ENCODE measurements around the gene ABCG5.

The ABCG5 gene

GRCh38 chr2:43838560-43839267 is at the start of gene ABCG5, which contains the start of gene ABCG8:
Gene ABCG5, minus strand, starts transcription at chr2:43838839. Its CDS starts 160 bp downstream, at chr2:43838679.
Gene ABCG8, plus strand, starts transcription at chr2:43838971. Its CDS starts 83 bp downstream, at chr2:43839054.
- no peak within 1 kb of the TSS for H3K4me3 ChIP-seq (ENCODE audit: control insufficient read depth, low read depth, low read length)
- no peak for TF ChIP-seq CTCF (IDR thresholded peaks at IDR 0.05; ENCODE audit: control insufficient read depth, insufficient read depth, low read depth, low read length, missing control alignments)
- DNase-seq (ENCODE audit: low read depth), result no peak

- no peak for TF ChIP-seq CTCF (IDR thresholded peaks at IDR 0.05; ENCODE audit: control insufficient read depth, insufficient read depth, low read depth, low read length, missing control alignments)
- H3K4me3 ChIP-seq (ENCODE audit: control insufficient read depth, low read depth, low read length), result no peak overlapping the region
- DNase-seq (ENCODE audit: low read depth), result no peak
These were observed 48.5 kb upstream of the ABCG5 start for GRCh38 chr2:43887176-43887575.

- no peak overlapping the region for H3K4me3 ChIP-seq (ENCODE audit: control insufficient read depth, low read depth, low read length)
- TF ChIP-seq CTCF (IDR thresholded peaks at IDR 0.05; ENCODE audit: control insufficient read depth, insufficient read depth, low read depth, low read length, missing control alignments), result no peak
- DNase-seq (ENCODE audit: low read depth), result no peak
These were observed 46.5 kb upstream of the ABCG5 start for GRCh38 chr2:43885132-43885632.

GRCh38 chr2:43884689-43885088 is 46.0 kb upstream of the ABCG5 start:
- no peak for DNase-seq (ENCODE audit: low read depth)
- no peak for TF ChIP-seq CTCF (IDR thresholded peaks at IDR 0.05; ENCODE audit: control insufficient read depth, insufficient read depth, low read depth, low read length, missing control alignments)
- H3K4me3 ChIP-seq (ENCODE audit: control insufficient read depth, low read depth, low read length), result no peak overlapping the region

GRCh38 chr2:43882312-43882711 is 43.7 kb upstream of the ABCG5 start:
- no peak for TF ChIP-seq CTCF (IDR thresholded peaks at IDR 0.05; ENCODE audit: control insufficient read depth, insufficient read depth, low read depth, low read length, missing control alignments)
- DNase-seq (ENCODE audit: low read depth), result no peak
- H3K4me3 ChIP-seq (ENCODE audit: control insufficient read depth, low read depth, low read length), result no peak overlapping the region

- H3K4me3 ChIP-seq (ENCODE audit: control insufficient read depth, low read depth, low read length), result no peak overlapping the region
- no peak for TF ChIP-seq CTCF (IDR thresholded peaks at IDR 0.05; ENCODE audit: control insufficient read depth, insufficient read depth, low read depth, low read length, missing control alignments)
- no peak for DNase-seq (ENCODE audit: low read depth)
These were observed 42.3 kb upstream of the ABCG5 start for GRCh38 chr2:43880952-43881351.
